T-helper 1 cell treated with Interleukin-12 subunit alpha and Interleukin-12 subunit beta and Interleukin-4 antibody, amounts not matched to agents 30 ng/mL and 1 ng/mL, for 36 hours (primary cell): ENCODE results near the gene SMIM41. TPM values are rescaled to one million over a fixed set of nuclear protein-coding genes. Genes with fewer than 3 reads are reported as not detected.
"Not testable (repeated sequence)": the region's sequence is repeated elsewhere in the genome, so short reads cannot be mapped to it uniquely, and the experiment has no call there.

Experiments
- intact Hi-C: fragments of 100-400 bp; cut with micrococcal nuclease; formaldehyde crosslinking; loops from one replicate; pipeline ENCODE4 v1.15.1; 2024
- total RNA-seq: library from RNA; stranded (reverse); gene quantifications from 2 replicates; pipeline ENCODE4 v1.2.3, GENCODE V29; 2022

Gene SMIM41
- total RNA-seq, 1 donor from 2014 or later = 0.25 TPM

- intact Hi-C loops = loop anchor here (1.0 kb wide), 5 partner anchors 14 to 90 kb away; partner anchors contain the start of genes ATG101 and NR4A1
Observed at GRCh38 chr12:52083638-52083996, 4.1 kb downstream of the SMIM41 start.

GRCh38 chr12:52084491-52085231 lies 5.2 kb downstream of the SMIM41 start:
- intact Hi-C loops = no loop called here

GRCh38 chr12:52085682-52086180 lies 6.2 kb downstream of the SMIM41 start:
- intact Hi-C loops = no loop called here

GRCh38 chr12:52086366-52086765 lies 6.9 kb downstream of the SMIM41 start:
- intact Hi-C loops = no loop called here

- intact Hi-C loops = no loop called here
Observed at GRCh38 chr12:52086944-52087835, 7.7 kb downstream of the SMIM41 start.

- intact Hi-C loops = no loop called here
Observed at GRCh38 chr12:52087961-52088820, 8.7 kb downstream of the SMIM41 start.

GRCh38 chr12:52089491-52089890 lies 10.0 kb downstream of the SMIM41 start:
- intact Hi-C loops = no loop called here

GRCh38 chr12:52090291-52090690 lies 10.8 kb downstream of the SMIM41 start:
- intact Hi-C loops = no loop called here

GRCh38 chr12:52091061-52091460 lies 11.6 kb downstream of the SMIM41 start:
- intact Hi-C loops = no loop called here

- intact Hi-C loops = no loop called here
Observed at GRCh38 chr12:52091869-52092268, 12.4 kb downstream of the SMIM41 start.

GRCh38 chr12:52093346-52093745 lies 13.8 kb downstream of the SMIM41 start:
- intact Hi-C loops = no loop called here

- intact Hi-C loops = no loop called here
Observed at GRCh38 chr12:52096332-52097044, 17.0 kb downstream of the SMIM41 start.

GRCh38 chr12:52097045-52097666 lies 17.7 kb downstream of the SMIM41 start:
- intact Hi-C loops = no loop called here

GRCh38 chr12:52104431-52105089 lies 25.1 kb downstream of the SMIM41 start:
- intact Hi-C loops = not testable (repeated sequence)

- intact Hi-C loops = loop anchor here (1.0 to 2.0 kb wide), 4 partner anchors 48 to 123 kb away; partner anchors contain the start of genes ATG101 and NR4A1
Observed at GRCh38 chr12:52116222-52117125, 37.0 kb downstream of the SMIM41 start.

GRCh38 chr12:52117806-52118475 lies 38.4 kb downstream of the SMIM41 start:
- intact Hi-C loops = loop anchor here (2.0 kb wide), 1 partner anchor 49 kb away; the partner anchor contains the start of gene ATG101

GRCh38 chr12:52119398-52120254 lies 40.1 kb downstream of the SMIM41 start:
- intact Hi-C loops = loop anchor here (1.0 kb wide), 1 partner anchor 36 kb away; no protein-coding TSS in a partner anchor
